OCI-LY1 (cell line): Measurements from ENCODE around the gene SUGCT.

ENCODE experiments used
- H2AFZ ChIP-seq: fragments of 200-600 bp; sonication (generic), shearing (Covaris generic); 2 replicates; pipeline ENCODE4 v1.6.0; 2014; ENCODE audit warnings: antibody characterized with exemption, mild to moderate bottlenecking, low read length
- H3F3A ChIP-seq: fragments of 200-600 bp; sonication (generic), shearing (Covaris generic); 2 replicates; pipeline ENCODE4 v1.6.0; 2014; ENCODE audit warnings: mild to moderate bottlenecking, antibody characterized with exemption, low read length, moderate library complexity; ENCODE audit not compliant: insufficient read depth
- H3K27ac ChIP-seq: fragments of 200-600 bp; sonication (generic); 2 replicates; pipeline ENCODE4 v1.5.1; 2014; ENCODE audit warnings: low read length, mixed run types, mild to moderate bottlenecking, low read depth; ENCODE audit not compliant: poor library complexity, severe bottlenecking
- H3K27me3 ChIP-seq: fragments of 200-600 bp; sonication (generic); 2 replicates; pipeline ENCODE4 v1.6.0; 2014; ENCODE audit warnings: antibody characterized with exemption, mild to moderate bottlenecking, low read length, moderate library complexity; ENCODE audit not compliant: insufficient read depth
- H3K36me3 ChIP-seq: fragments of 200-600 bp; sonication (generic); 2 replicates; pipeline ENCODE4 v1.6.1; 2014; ENCODE audit warnings: mild to moderate bottlenecking, antibody characterized with exemption, low read length, moderate library complexity, mixed read lengths; ENCODE audit not compliant: insufficient read depth
- H3K4me1 ChIP-seq: fragments of 200-600 bp; sonication (generic); 2 replicates; pipeline ENCODE4 v1.5.1; 2014; ENCODE audit warnings: mild to moderate bottlenecking, low read length, moderate library complexity; ENCODE audit not compliant: insufficient read depth, severe bottlenecking
- H3K4me2 ChIP-seq: fragments of 200-600 bp; sonication (generic), shearing (Covaris generic); 2 replicates; pipeline ENCODE4 v1.6.1; 2014; ENCODE audit warnings: low read length
- H3K4me3 ChIP-seq: fragments of 200-600 bp; sonication (generic); 2 replicates; pipeline ENCODE4 v1.5.1; 2014; ENCODE audit warnings: low read length, low read depth, mild to moderate bottlenecking, mixed read lengths; ENCODE audit not compliant: poor library complexity, severe bottlenecking
- H3K79me2 ChIP-seq: fragments of 200-600 bp; shearing (Covaris generic); 2 replicates; pipeline ENCODE4 v1.6.1; 2016; ENCODE audit warnings: mixed run types, low read length, mixed read lengths; ENCODE audit not compliant: insufficient read depth
- H3K9ac ChIP-seq: fragments of 200-600 bp; sonication (generic), shearing (Covaris generic); 2 replicates; pipeline ENCODE4 v1.6.1; 2014; ENCODE audit warnings: mild to moderate bottlenecking, low read length, mixed read lengths
- H3K9me2 ChIP-seq: fragments of 200-600 bp; sonication (generic), shearing (Covaris generic); 2 replicates; pipeline ENCODE4 v1.6.1; 2014; ENCODE audit warnings: low read depth, mild to moderate bottlenecking, low read length, mixed read lengths
- H3K9me3 ChIP-seq: fragments of 200-600 bp; shearing (Covaris generic); 2 replicates; pipeline ENCODE4 v1.6.1; 2014; ENCODE audit warnings: low read length, mixed read lengths
- H4K20me1 ChIP-seq: fragments of 200-600 bp; sonication (generic), shearing (Covaris generic); 2 replicates; pipeline ENCODE4 v1.6.0; 2016; ENCODE audit warnings: mild to moderate bottlenecking, low read length; ENCODE audit not compliant: insufficient read depth
- EZH2 ChIP-seq: fragments of 200-600 bp; sonication (generic), shearing (Covaris generic); IDR thresholded peaks from 2 replicates; pipeline ENCODE4 v1.8.0; 2017; ENCODE audit warnings: borderline replicate concordance, mixed run types, mild to moderate bottlenecking, antibody characterized with exemption, low read length, moderate library complexity, mixed read lengths
- TF ChIP-seq, protein P1 (sequence below): fragments of 200-600 bp; sonication (generic), shearing (Covaris generic); IDR thresholded peaks from 2 replicates; pipeline ENCODE4 v1.5.1; 2017; ENCODE audit warnings: mild to moderate bottlenecking, antibody characterized with exemption, low read length, moderate library complexity, mixed read lengths

The SUGCT gene

GRCh38 chr7:40489844-40490602 is 355.2 kb downstream of the SUGCT start:
- Histone ChIP-seq H3K4me3 (no peak overlapping the region), H3K9me2 (no peaks in the 10 kb centered on the region), H3K4me2 (no peak overlapping the region), H3F3A (no peaks in the 10 kb centered on the region), H3K27ac (no peak overlapping the region), H3K4me1 (no peaks in the 10 kb centered on the region), H3K79me2 (no peaks in the 10 kb centered on the region), H4K20me1 (no peaks in the 10 kb centered on the region), H3K9me3 (no peaks in the 10 kb centered on the region), H3K27me3 (no peaks in the 10 kb centered on the region), H3K9ac (no peak overlapping the region), H2AFZ (no peak overlapping the region), H3K36me3 (no peaks in the 10 kb centered on the region)
- TF ChIP-seq, protein P1, sequence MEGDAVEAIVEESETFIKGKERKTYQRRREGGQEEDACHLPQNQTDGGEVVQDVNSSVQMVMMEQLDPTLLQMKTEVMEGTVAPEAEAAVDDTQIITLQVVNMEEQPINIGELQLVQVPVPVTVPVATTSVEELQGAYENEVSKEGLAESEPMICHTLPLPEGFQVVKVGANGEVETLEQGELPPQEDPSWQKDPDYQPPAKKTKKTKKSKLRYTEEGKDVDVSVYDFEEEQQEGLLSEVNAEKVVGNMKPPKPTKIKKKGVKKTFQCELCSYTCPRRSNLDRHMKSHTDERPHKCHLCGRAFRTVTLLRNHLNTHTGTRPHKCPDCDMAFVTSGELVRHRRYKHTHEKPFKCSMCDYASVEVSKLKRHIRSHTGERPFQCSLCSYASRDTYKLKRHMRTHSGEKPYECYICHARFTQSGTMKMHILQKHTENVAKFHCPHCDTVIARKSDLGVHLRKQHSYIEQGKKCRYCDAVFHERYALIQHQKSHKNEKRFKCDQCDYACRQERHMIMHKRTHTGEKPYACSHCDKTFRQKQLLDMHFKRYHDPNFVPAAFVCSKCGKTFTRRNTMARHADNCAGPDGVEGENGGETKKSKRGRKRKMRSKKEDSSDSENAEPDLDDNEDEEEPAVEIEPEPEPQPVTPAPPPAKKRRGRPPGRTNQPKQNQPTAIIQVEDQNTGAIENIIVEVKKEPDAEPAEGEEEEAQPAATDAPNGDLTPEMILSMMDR, result no peak
- no peak for TF ChIP-seq EZH2

DNA sequence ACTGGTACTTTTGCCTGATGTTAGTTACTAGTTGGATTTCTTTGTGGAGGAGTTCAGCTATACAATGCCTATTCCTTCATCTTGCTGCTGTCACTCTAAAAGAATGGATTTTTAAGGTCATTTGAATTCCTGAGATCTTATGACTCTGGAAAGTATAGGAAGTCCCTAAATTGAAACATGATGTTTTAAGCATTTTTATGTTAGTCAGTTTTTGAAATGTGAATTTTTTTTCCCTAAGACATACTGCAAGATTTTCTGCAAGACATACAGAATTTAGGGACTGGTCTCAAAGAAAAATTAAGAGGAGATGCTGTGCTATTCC is 355.8 kb downstream of the SUGCT start:
- H3K9ac ChIP-seq, result no peak overlapping the region
- no peak overlapping the region for H3K4me2 ChIP-seq
- no peaks in the 10 kb centered on the region for H3K9me2 ChIP-seq
- no peaks in the 10 kb centered on the region for H3K27me3 ChIP-seq
- TF ChIP-seq, protein P1, result no peak
- no peak for TF ChIP-seq EZH2
- H3K79me2 ChIP-seq, result no peaks in the 10 kb centered on the region
- no peaks in the 10 kb centered on the region for H4K20me1 ChIP-seq
- no peak overlapping the region for H3K4me3 ChIP-seq
- no peak overlapping the region for H2AFZ ChIP-seq
- no peak overlapping the region for H3K27ac ChIP-seq
- no peaks in the 10 kb centered on the region for H3F3A ChIP-seq
- H3K4me1 ChIP-seq, result no peaks in the 10 kb centered on the region
- no peaks in the 10 kb centered on the region for H3K9me3 ChIP-seq
- H3K36me3 ChIP-seq, result no peaks in the 10 kb centered on the region

DNA sequence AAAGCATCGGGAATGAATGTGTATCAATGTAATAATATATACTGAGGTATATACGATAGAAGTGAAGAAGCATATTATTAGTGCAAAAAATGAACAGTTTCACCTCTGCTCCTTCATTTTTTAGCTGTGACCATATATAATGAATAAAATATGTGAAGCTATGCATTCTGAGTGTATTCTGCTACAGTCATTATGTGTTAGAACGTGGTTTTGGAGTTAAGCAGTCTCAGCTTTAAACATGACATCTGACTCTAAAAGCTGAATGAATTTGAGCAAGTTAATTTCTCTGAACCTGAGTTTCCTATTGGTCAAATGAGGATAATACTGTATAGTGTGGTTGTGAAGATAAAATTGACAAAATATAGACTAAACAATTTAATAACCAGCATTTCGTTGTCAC is 358.1 kb downstream of the SUGCT start:
- Histone ChIP-seq H3K9me2 (no peaks in the 10 kb centered on the region), H3K4me2 (no peak overlapping the region), H3K27me3 (no peaks in the 10 kb centered on the region), H3K36me3 (no peaks in the 10 kb centered on the region), H3K4me3 (no peak overlapping the region), H3F3A (no peaks in the 10 kb centered on the region), H3K4me1 (no peaks in the 10 kb centered on the region), H3K9me3 (no peaks in the 10 kb centered on the region), H3K27ac (no peak overlapping the region), H4K20me1 (no peaks in the 10 kb centered on the region), H2AFZ (no peak overlapping the region), H3K79me2 (no peaks in the 10 kb centered on the region), H3K9ac (no peak overlapping the region)
- TF ChIP-seq, protein P1, result no peak
- TF ChIP-seq EZH2, result no peak
